SK-N-SH (cell line): ENCODE measurements around the gene KCNE3. TPM values are rescaled to one million over a fixed set of nuclear protein-coding genes. Genes with fewer than 3 reads are reported as not detected.

Experiments used
- CTCF ChIA-PET: fragments of 300-600, 350-600 bp; formaldehyde crosslinking; extraction: SDS; loops from one replicate; lab custom pipeline; 2021; lab: Yijun Ruan, JAX
- POLR2A ChIA-PET: fragments of 350-600 bp; sonication (Branson Sonifier 250); formaldehyde crosslinking; extraction: SDS; loops from one replicate; lab custom pipeline; 2020; ENCODE audit warnings: antibody characterized with exemption, inconsistent platforms; lab: Yijun Ruan, JAX
- DNase-seq: peaks from one replicate; pipeline ENCODE4 v3.0.0; 2012
- H2AFZ ChIP-seq: fragments of 200-600 bp; sonication (generic); 2 replicates; pipeline ENCODE4 v1.8.1; 2016; ENCODE audit warnings: antibody characterized with exemption, mild to moderate bottlenecking, low read depth
- H3F3A ChIP-seq: fragments of 200-600 bp; sonication (generic); replicated peaks from 2 replicates; pipeline ENCODE3; 2016; ENCODE audit warnings: antibody characterized with exemption, mild to moderate bottlenecking; ENCODE audit not compliant: insufficient read depth
- H3K27ac ChIP-seq, 2 experiments: fragments of 200-500 bp in 1 of 2; fragments of 200-600 bp in 1 of 2; sonication (Bioruptor generic) in 1 of 2; sonication (generic), shearing (Covaris generic) in 1 of 2; 2 replicates each; pipeline versions ENCODE4 v1.5.1 to v1.6.1; 2014 to 2016; ENCODE audit warnings: low read depth in 2 of 2, inconsistent platforms in 1 of 2, low read length in 1 of 2, mild to moderate bottlenecking in 1 of 2, mixed read lengths in 1 of 2
- H3K27me3 ChIP-seq: fragments of 200-600 bp; sonication (generic), shearing (Covaris generic); 2 replicates; pipeline ENCODE4 v1.6.1; 2016; ENCODE audit warnings: mixed run types; ENCODE audit not compliant: insufficient read depth
- H3K36me3 ChIP-seq, 2 experiments: fragments of 200-500 bp in 1 of 2; fragments of 200-600 bp in 1 of 2; sonication (Bioruptor generic) in 1 of 2; sonication (generic) in 1 of 2; replicated peaks in 1 of 2; 2 replicates each; pipeline versions ENCODE3 to v1.5.1; 2014 to 2016; ENCODE audit warnings: low read length in 1 of 2, mild to moderate bottlenecking in 1 of 2; ENCODE audit not compliant: insufficient read depth in 2 of 2, control insufficient read depth in 1 of 2
- H3K4me1 ChIP-seq, 2 experiments: fragments of 200-500 bp in 1 of 2; fragments of 200-600 bp in 1 of 2; sonication (Bioruptor generic) in 1 of 2; sonication (generic), shearing (Covaris generic) in 1 of 2; 2 replicates each; pipeline versions ENCODE4 v1.5.1 to v1.6.1; 2014 to 2016; ENCODE audit warnings: low read depth in 1 of 2, low read length in 1 of 2, mixed run types in 1 of 2; ENCODE audit not compliant: insufficient read depth in 2 of 2, control insufficient read depth in 1 of 2
- H3K4me2 ChIP-seq: fragments of 200-600 bp; sonication (generic), shearing (Covaris generic); 2 replicates; pipeline ENCODE4 v1.6.1; 2017; ENCODE audit warnings: mixed run types
- H3K4me3 ChIP-seq, 2 experiments: fragments of 200-500 bp in 1 of 2; fragments of 200-600 bp in 1 of 2; sonication (Bioruptor generic) in 1 of 2; sonication (generic), shearing (Covaris generic) in 1 of 2; 2 replicates each; pipeline versions ENCODE4 v1.5.1 to v1.8.1; 2014 to 2016; ENCODE audit warnings: low read depth in 2 of 2, inconsistent platforms in 1 of 2, low read length in 1 of 2, mild to moderate bottlenecking in 1 of 2, mixed read lengths in 1 of 2, moderate library complexity in 1 of 2
- H3K79me2 ChIP-seq: fragments of 200-600 bp; sonication (generic); 2 replicates; pipeline ENCODE4 v1.8.1; 2017; ENCODE audit warnings: mild to moderate bottlenecking; ENCODE audit not compliant: insufficient read depth
- H3K9ac ChIP-seq: fragments of 200-600 bp; sonication (generic); 2 replicates; pipeline ENCODE4 v1.6.1; 2017; ENCODE audit warnings: mixed run types
- H3K9me2 ChIP-seq: fragments of 200-600 bp; sonication (generic); 2 replicates; pipeline ENCODE4 v1.6.1; 2017; ENCODE audit warnings: mixed run types
- H3K9me3 ChIP-seq: fragments of 200-600 bp; sonication (generic); 2 replicates; pipeline ENCODE4 v1.6.1; 2017; ENCODE audit warnings: mixed run types, mild to moderate bottlenecking, moderate library complexity
- H4K20me1 ChIP-seq: fragments of 200-600 bp; sonication (generic); 2 replicates; pipeline ENCODE4 v1.6.1; 2017; ENCODE audit warnings: mild to moderate bottlenecking, mixed run types; ENCODE audit not compliant: insufficient read depth
- CHD2 ChIP-seq: fragments of 150-350 bp; IDR thresholded peaks from 2 replicates; pipeline ENCODE4 v1.6.1; 2018; ENCODE audit warnings: low read length; ENCODE audit not compliant: partially characterized antibody
- CTCF ChIP-seq: fragments of 200-600 bp; sonication (generic); IDR thresholded peaks from 2 replicates; pipeline ENCODE4 v1.6.1; 2017; ENCODE audit warnings: antibody characterized with exemption, mild to moderate bottlenecking, moderate library complexity
- EP300 ChIP-seq, 2 experiments: IDR thresholded peaks; 2 replicates each; pipeline versions ENCODE4 v1.4.0 to v1.6.1; 2012; ENCODE audit warnings: borderline replicate concordance in 1 of 2, low read depth in 1 of 2, low read length in 1 of 2
- EZH2phosphoT487 ChIP-seq: fragments of 200-600 bp; sonication (generic); IDR thresholded peaks from 2 replicates; pipeline ENCODE4 v1.6.1; 2017; ENCODE audit warnings: low read depth, mixed run types, mild to moderate bottlenecking, antibody characterized with exemption, moderate library complexity, borderline replicate concordance
- FOSL2 ChIP-seq: IDR thresholded peaks from 2 replicates; pipeline ENCODE4 v1.4.0; 2012; ENCODE audit warnings: low read depth, mild to moderate bottlenecking, moderate library complexity, borderline replicate concordance
- MXI1 ChIP-seq: IDR thresholded peaks from 2 replicates; pipeline ENCODE4 v1.6.1; 2012; ENCODE audit warnings: mild to moderate bottlenecking, low read depth, low read length, improper control_type of control experiment
- RAD21 ChIP-seq: IDR thresholded peaks from 2 replicates; pipeline ENCODE4 v1.6.1; 2012; ENCODE audit warnings: mild to moderate bottlenecking, low read length
- RFX5 ChIP-seq: IDR thresholded peaks from 2 replicates; pipeline ENCODE4 v1.6.1; 2012; ENCODE audit warnings: mild to moderate bottlenecking, improper control_type of control experiment, low read length
- RXRA ChIP-seq: IDR thresholded peaks from 2 replicates; pipeline ENCODE4 v1.4.0; 2012; ENCODE audit warnings: low read depth, mild to moderate bottlenecking, borderline replicate concordance
- SIN3A ChIP-seq: IDR thresholded peaks from 2 replicates; pipeline ENCODE4 v1.6.1; 2012; ENCODE audit warnings: low read depth, mild to moderate bottlenecking, low read length, moderate library complexity, borderline replicate concordance
- TCF12 ChIP-seq: IDR thresholded peaks from 2 replicates; pipeline ENCODE4 v1.4.0; 2012
- TEAD4 ChIP-seq: IDR thresholded peaks from 2 replicates; pipeline ENCODE4 v1.4.0; 2012; ENCODE audit warnings: mild to moderate bottlenecking, borderline replicate concordance; ENCODE audit not compliant: insufficient read depth
- WGBS: methylation state at CpG from one replicate; pipeline ENCODE4 v1.1.6; 2017; ENCODE audit warnings: low lambda C conversion rate; 5-methylcytosine and 5-hydroxymethylcytosine counted together
- polyA plus RNA-seq, 3 experiments: library from polyadenylated mRNA; depleted of rRNA; stranded (reverse); fragments of >200 nt; gene quantifications; 2 replicates each; pipeline ENCODE4 v1.2.3, GENCODE V29; 2012
- TF ChIP-seq, protein P1 (sequence below): fragments of 150-350 bp; IDR thresholded peaks from 2 replicates; pipeline ENCODE4 v1.6.1; 2017; ENCODE audit warnings: antibody characterized with exemption, low read length, low read depth, borderline replicate concordance
- TF ChIP-seq, protein P2 (sequence below): IDR thresholded peaks from 2 replicates; pipeline ENCODE4 v1.6.1; 2012; ENCODE audit warnings: mild to moderate bottlenecking, low read depth, low read length, moderate library complexity

Gene KCNE3
- polyA plus RNA-seq, 1 of the 3 experiments (the other 2 are of a cell fraction) = not detected

DNA sequence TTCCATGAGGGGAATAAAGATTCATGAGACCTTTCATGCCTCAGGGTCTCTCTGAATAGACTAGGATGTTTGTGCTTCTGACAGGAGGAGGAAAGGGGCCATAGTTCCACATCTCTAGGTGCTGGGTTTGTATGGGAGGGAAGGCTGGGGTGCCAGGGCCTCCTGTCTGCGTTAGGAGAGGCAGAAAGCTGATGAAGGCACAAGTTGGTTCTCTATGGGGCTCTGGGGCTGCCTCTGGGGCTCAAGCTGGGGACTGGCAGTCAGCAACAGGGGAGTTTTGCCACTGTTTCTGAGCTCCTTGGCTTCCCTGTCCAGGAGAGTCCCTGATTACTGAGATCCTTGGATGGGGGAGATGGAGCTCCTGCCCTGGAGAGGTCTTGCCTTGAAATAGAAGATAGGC, 4.1 kb downstream of the KCNE3 start (continued):
- TF ChIP-seq CTCF = no peak

GRCh38 chr11:74462631-74463030, 4.7 kb downstream of the KCNE3 start:
- no peaks in the 10 kb centered on the region for H3K4me1 ChIP-seq
- DNase-seq = no peak
- no peaks in the 10 kb centered on the region; the same call in 1 of the 2 replicates for H3K27me3 ChIP-seq
- H3K9ac ChIP-seq = no peak overlapping the region
- TF ChIP-seq, protein P1, sequence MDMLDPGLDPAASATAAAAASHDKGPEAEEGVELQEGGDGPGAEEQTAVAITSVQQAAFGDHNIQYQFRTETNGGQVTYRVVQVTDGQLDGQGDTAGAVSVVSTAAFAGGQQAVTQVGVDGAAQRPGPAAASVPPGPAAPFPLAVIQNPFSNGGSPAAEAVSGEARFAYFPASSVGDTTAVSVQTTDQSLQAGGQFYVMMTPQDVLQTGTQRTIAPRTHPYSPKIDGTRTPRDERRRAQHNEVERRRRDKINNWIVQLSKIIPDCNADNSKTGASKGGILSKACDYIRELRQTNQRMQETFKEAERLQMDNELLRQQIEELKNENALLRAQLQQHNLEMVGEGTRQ = no peak
- no peak for TF ChIP-seq FOSL2
- no peak for TF ChIP-seq EP300 (IDR thresholded peaks at IDR 0.05; ENCODE audit: borderline replicate concordance in 1 of 2, low read depth in 1 of 2, low read length in 1 of 2)
- no peak for TF ChIP-seq RXRA
- no peak for TF ChIP-seq EZH2phosphoT487
- TF ChIP-seq CHD2 = no peak
- no peak for TF ChIP-seq SIN3A
- no peak for TF ChIP-seq TEAD4
- TF ChIP-seq MXI1 = no peak
- H3K27ac ChIP-seq = no peak overlapping the region
- no peaks in the 10 kb centered on the region for H3K36me3 ChIP-seq
- POLR2A ChIA-PET = no interaction called here
- no peaks in the 10 kb centered on the region for H3F3A ChIP-seq
- H2AFZ ChIP-seq = no peak overlapping the region
- H4K20me1 ChIP-seq = no peaks in the 10 kb centered on the region
- no peaks in the 10 kb centered on the region for H3K9me3 ChIP-seq
- H3K79me2 ChIP-seq = no peaks in the 10 kb centered on the region
- no peak overlapping the region for H3K4me2 ChIP-seq
- 74% methylated on average over 5 of the region's 5 CpGs for WGBS
- H3K9me2 ChIP-seq = no peaks in the 10 kb centered on the region
- CTCF ChIA-PET = interaction anchor here (0.8 to 3.6 kb wide), 6 partner anchors 10 to 207 kb away, joined by 3 to 40 read pairs (median 8); partner anchors contain the start of gene LIPT2
- H3K4me3 ChIP-seq = no peak overlapping the region

DNA sequence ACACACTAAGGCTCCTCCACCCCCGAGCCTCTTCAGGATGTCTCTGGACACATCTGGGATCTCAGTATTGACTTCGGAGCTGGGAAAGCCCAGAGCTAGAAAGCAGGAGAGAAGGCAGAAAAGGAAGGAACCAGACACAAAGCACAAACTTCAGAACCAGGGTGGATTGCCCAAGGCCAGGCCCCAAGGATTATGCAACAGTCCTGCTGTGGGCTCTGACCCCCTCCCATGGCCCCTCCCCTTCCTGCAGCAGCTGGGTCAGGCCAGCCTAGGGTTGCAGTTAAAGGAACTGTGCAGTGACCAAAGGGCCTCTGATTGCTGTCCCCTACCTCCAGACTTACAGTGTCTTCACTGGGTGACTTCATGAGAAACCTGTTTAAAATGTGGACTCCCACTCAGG, 5.3 kb downstream of the KCNE3 start:
- H3K9ac ChIP-seq = no peak overlapping the region
- 69% methylated on average over 2 of the region's 2 CpGs for WGBS
- ChIA-PET POLR2A (no interaction called here), CTCF (interaction anchor here (0.9 to 3.6 kb wide), 7 partner anchors 10 to 206 kb away, joined by 3 to 40 read pairs (median 4); no protein-coding TSS in a partner anchor)
- H3K79me2 ChIP-seq = no peaks in the 10 kb centered on the region
- H3K9me2 ChIP-seq = no peaks in the 10 kb centered on the region
- no peak for DNase-seq
- no peak overlapping the region for H3K4me3 ChIP-seq
- H3K4me2 ChIP-seq = no peak overlapping the region
- no peaks in the 10 kb centered on the region for H3F3A ChIP-seq
- H3K27me3 ChIP-seq = no peaks in the 10 kb centered on the region; the same call in 1 of the 2 replicates
- no peaks in the 10 kb centered on the region for H3K4me1 ChIP-seq
- no peaks in the 10 kb centered on the region for H3K36me3 ChIP-seq
- TF ChIP-seq CHD2 (no peak), RAD21 (no peak), RFX5 (no peak), TCF12 (no peak)
- TF ChIP-seq, protein P2, sequence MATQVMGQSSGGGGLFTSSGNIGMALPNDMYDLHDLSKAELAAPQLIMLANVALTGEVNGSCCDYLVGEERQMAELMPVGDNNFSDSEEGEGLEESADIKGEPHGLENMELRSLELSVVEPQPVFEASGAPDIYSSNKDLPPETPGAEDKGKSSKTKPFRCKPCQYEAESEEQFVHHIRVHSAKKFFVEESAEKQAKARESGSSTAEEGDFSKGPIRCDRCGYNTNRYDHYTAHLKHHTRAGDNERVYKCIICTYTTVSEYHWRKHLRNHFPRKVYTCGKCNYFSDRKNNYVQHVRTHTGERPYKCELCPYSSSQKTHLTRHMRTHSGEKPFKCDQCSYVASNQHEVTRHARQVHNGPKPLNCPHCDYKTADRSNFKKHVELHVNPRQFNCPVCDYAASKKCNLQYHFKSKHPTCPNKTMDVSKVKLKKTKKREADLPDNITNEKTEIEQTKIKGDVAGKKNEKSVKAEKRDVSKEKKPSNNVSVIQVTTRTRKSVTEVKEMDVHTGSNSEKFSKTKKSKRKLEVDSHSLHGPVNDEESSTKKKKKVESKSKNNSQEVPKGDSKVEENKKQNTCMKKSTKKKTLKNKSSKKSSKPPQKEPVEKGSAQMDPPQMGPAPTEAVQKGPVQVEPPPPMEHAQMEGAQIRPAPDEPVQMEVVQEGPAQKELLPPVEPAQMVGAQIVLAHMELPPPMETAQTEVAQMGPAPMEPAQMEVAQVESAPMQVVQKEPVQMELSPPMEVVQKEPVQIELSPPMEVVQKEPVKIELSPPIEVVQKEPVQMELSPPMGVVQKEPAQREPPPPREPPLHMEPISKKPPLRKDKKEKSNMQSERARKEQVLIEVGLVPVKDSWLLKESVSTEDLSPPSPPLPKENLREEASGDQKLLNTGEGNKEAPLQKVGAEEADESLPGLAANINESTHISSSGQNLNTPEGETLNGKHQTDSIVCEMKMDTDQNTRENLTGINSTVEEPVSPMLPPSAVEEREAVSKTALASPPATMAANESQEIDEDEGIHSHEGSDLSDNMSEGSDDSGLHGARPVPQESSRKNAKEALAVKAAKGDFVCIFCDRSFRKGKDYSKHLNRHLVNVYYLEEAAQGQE = no peak
- no peaks in the 10 kb centered on the region for H4K20me1 ChIP-seq
- no peak overlapping the region for H3K27ac ChIP-seq
- no peak overlapping the region for H2AFZ ChIP-seq
- H3K9me3 ChIP-seq = no peaks in the 10 kb centered on the region
